Kidney capillary endothelial cell (primary cell): ENCODE results near the gene LIMA1.

Experiments used
- DNase-seq: peaks from one replicate; pipeline ENCODE4 v3.0.0-alpha.2; 2018; ENCODE audit warnings: low spot score

The LIMA1 gene

DNA sequence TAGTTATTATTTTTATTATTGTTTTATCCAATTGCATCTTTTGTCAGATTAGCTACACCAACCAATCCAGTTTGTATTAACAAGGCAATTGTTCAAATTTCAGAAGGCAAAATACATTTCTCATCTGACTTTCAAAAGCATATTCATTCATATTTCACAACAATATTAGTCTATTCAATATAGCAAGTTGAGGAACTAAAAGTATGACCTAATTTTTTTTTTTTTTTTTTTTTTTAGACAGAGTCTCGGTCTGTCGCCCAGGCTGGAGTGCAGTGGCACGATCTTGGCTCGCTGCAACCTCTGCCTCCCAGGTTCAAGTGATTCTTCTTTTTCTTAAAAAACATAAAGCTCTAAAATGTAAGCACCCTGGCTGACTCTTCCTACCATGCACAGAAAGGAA is 154.0 kb downstream of the LIMA1 start:
- no peak for DNase-seq

DNA sequence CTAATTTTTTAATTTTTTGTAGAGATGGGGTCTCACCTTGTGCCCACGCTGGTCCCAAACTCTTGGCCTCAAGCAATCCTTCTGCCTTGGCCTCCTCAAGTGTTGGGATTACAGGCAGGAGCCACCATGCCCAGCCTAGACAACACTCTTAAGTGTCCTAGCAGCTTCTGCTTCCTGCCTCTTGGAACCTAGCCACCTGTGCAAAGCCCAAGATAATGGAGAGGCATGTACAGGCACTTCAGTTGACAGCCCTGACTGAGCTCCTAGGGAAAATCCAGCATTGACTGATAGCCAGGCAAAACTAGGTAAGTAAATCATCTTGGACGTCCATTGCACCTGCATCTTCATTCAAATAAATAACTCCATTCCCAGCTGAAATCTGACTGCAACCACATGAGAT is 155.8 kb downstream of the LIMA1 start:
- DNase-seq = no peak
